H1 (cell line): ENCODE results near the gene CTCF. TPM values are rescaled to one million over a fixed set of nuclear protein-coding genes. Genes with fewer than 3 reads are reported as not detected.
A peak's percentile ranks its signal among the peaks of the same experiment; 100 is the strongest.

ENCODE experiments used
- CTCF ChIA-PET: fragments of 300-600 bp; sonication (Branson Sonifier 250); formaldehyde crosslinking; loops from one replicate; lab custom pipeline; 2021; ENCODE audit not compliant: partially characterized antibody; lab: Charles Lee
- POLR2A ChIA-PET: fragments of 300-600 bp; sonication (Branson Sonifier 250); formaldehyde crosslinking; loops from one replicate; lab custom pipeline; 2021; ENCODE audit warnings: inconsistent platforms; ENCODE audit not compliant: partially characterized antibody; lab: Charles Lee
- DNase-seq, 2 experiments: peaks; one replicate each; pipeline versions ENCODE4 v3.0.0 to v3.0.0-alpha.2; 2010 to 2022; ENCODE audit warnings: low spot score in 2 of 2, low read depth in 1 of 2, mixed read lengths in 1 of 2
- FAIRE-seq: peaks from 2 replicates; lab custom pipeline; 2011; peaks lifted over from hg19 to GRCh38; lab: Jason Lieb, UNC
- H2AFZ ChIP-seq: 2 replicates; pipeline ENCODE4 v1.8.1; 2012; ENCODE audit warnings: low read length, inconsistent platforms
- H2AK5ac ChIP-seq: 2 replicates; pipeline ENCODE4 v1.6.1; 2013; ENCODE audit warnings: low read depth, low read length
- H2BK120ac ChIP-seq: replicated peaks from 2 replicates; pipeline ENCODE3; 2013; ENCODE audit warnings: low read depth, low read length, inconsistent platforms
- H2BK12ac ChIP-seq: 2 replicates; pipeline ENCODE4 v1.6.1; 2013; ENCODE audit warnings: low read depth, low read length
- H2BK15ac ChIP-seq: 2 replicates; pipeline ENCODE4 v1.6.1; 2013; ENCODE audit warnings: low read length
- H2BK20ac ChIP-seq: 2 replicates; pipeline ENCODE4 v1.6.1; 2013; ENCODE audit warnings: low read length
- H2BK5ac ChIP-seq: 2 replicates; pipeline ENCODE4 v1.6.1; 2013; ENCODE audit warnings: low read depth, low read length
- H3K14ac ChIP-seq: 2 replicates; pipeline ENCODE4 v1.6.1; 2013; ENCODE audit warnings: inconsistent platforms; ENCODE audit not compliant: insufficient read length
- H3K18ac ChIP-seq: 2 replicates; pipeline ENCODE4 v1.6.1; 2013; ENCODE audit warnings: low read length; ENCODE audit errors: extremely low read depth
- H3K23ac ChIP-seq: 2 replicates; pipeline ENCODE4 v1.6.1; 2013; ENCODE audit warnings: inconsistent platforms; ENCODE audit not compliant: insufficient read length
- H3K23me2 ChIP-seq: 2 replicates; pipeline ENCODE4 v1.6.1; 2013; ENCODE audit warnings: low read depth, low read length
- H3K27ac ChIP-seq: 2 replicates; pipeline ENCODE4 v1.6.1; 2011; ENCODE audit warnings: low read depth, low read length, inconsistent platforms
- H3K27me3 ChIP-seq, 4 experiments: replicated peaks in 1 of 4; 1 replicate in 1 of 4; 2 replicates in 3 of 4; pipeline versions ENCODE4 v1.6.1 to v1.8.1; 2011 to 2013; ENCODE audit warnings: low read length in 3 of 4, mild to moderate bottlenecking in 3 of 4, inconsistent platforms in 2 of 4, mixed read lengths in 2 of 4, moderate library complexity in 1 of 4; ENCODE audit not compliant: control insufficient read depth in 3 of 4, insufficient read depth in 3 of 4; ENCODE audit errors: extremely low read depth in 1 of 4
- H3K36me3 ChIP-seq, 4 experiments: 2 replicates each; pipeline versions ENCODE4 v1.6.1 to v1.8.1; 2011 to 2013; ENCODE audit warnings: mild to moderate bottlenecking in 4 of 4, low read length in 3 of 4, moderate library complexity in 2 of 4, control low read depth in 1 of 4, inconsistent platforms in 1 of 4; ENCODE audit not compliant: insufficient read depth in 4 of 4, control insufficient read depth in 2 of 4
- H3K4ac ChIP-seq: replicated peaks from 2 replicates; pipeline ENCODE3; 2013; ENCODE audit warnings: low read length, low read depth, mixed read lengths, inconsistent platforms; ENCODE audit not compliant: insufficient read length
- H3K4me1 ChIP-seq, 4 experiments: replicated peaks in 1 of 4; 1 replicate in 1 of 4; 2 replicates in 3 of 4; pipeline versions ENCODE4 v1.6.1 to v1.8.1; 2011 to 2013; ENCODE audit warnings: low read length in 3 of 4, inconsistent platforms in 2 of 4, mixed read lengths in 1 of 4; ENCODE audit not compliant: insufficient read depth in 4 of 4, control insufficient read depth in 3 of 4
- H3K4me2 ChIP-seq, 2 experiments: 2 replicates each; pipeline versions ENCODE4 v1.6.1 to v1.8.1; 2011 to 2013; ENCODE audit warnings: low read depth in 2 of 2, low read length in 2 of 2, control low read depth in 1 of 2, inconsistent platforms in 1 of 2, mild to moderate bottlenecking in 1 of 2; ENCODE audit not compliant: insufficient read depth in 1 of 2
- H3K4me3 ChIP-seq, 4 experiments: fragments of 200-600, 300-600 bp in 1 of 4; sonication (generic), shearing (Covaris generic), sonication (Bioruptor Twin) in 1 of 4; 2 replicates each; pipeline versions ENCODE4 v1.5.1 to v1.8.1; 2011 to 2016; ENCODE audit warnings: low read length in 4 of 4, low read depth in 3 of 4, control low read depth in 2 of 4, inconsistent platforms in 2 of 4, mild to moderate bottlenecking in 2 of 4, mixed read lengths in 1 of 4, moderate library complexity in 1 of 4; ENCODE audit not compliant: insufficient read depth in 2 of 4; ENCODE audit errors: extremely low read depth in 1 of 4
- H3K56ac ChIP-seq: replicated peaks from 2 replicates; pipeline ENCODE3; 2013; ENCODE audit warnings: low read depth, mild to moderate bottlenecking, mixed read lengths, low read length, inconsistent platforms; ENCODE audit not compliant: insufficient read length
- H3K79me1 ChIP-seq: 2 replicates; pipeline ENCODE4 v1.6.1; 2013; ENCODE audit warnings: low read depth, low read length, control low read depth
- H3K79me2 ChIP-seq, 2 experiments: 2 replicates each; pipeline versions ENCODE4 v1.6.1 to v1.8.1; 2012 to 2013; ENCODE audit warnings: low read length in 2 of 2, mild to moderate bottlenecking in 2 of 2, inconsistent platforms in 1 of 2; ENCODE audit not compliant: insufficient read depth in 2 of 2, control insufficient read depth in 1 of 2
- H3K9ac ChIP-seq, 4 experiments: replicated peaks in 1 of 4; 1 replicate in 1 of 4; 2 replicates in 3 of 4; pipeline versions ENCODE4 v1.6.1 to v1.8.1; 2011 to 2013; ENCODE audit warnings: low read depth in 3 of 4, low read length in 3 of 4, control low read depth in 2 of 4, mild to moderate bottlenecking in 2 of 4, moderate library complexity in 2 of 4, inconsistent platforms in 1 of 4; ENCODE audit errors: extremely low read depth in 1 of 4
- H3K9me3 ChIP-seq, 2 experiments: 2 replicates each; pipeline versions ENCODE4 v1.6.1 to v1.8.1; 2012 to 2013; ENCODE audit warnings: mild to moderate bottlenecking in 2 of 2, moderate library complexity in 2 of 2, control low read depth in 1 of 2, inconsistent platforms in 1 of 2, low read depth in 1 of 2, low read length in 1 of 2, mixed read lengths in 1 of 2; ENCODE audit not compliant: insufficient read depth in 2 of 2
- H4K20me1 ChIP-seq, 2 experiments: replicated peaks in 1 of 2; 2 replicates each; pipeline versions ENCODE3 to v1.8.1; 2011 to 2013; ENCODE audit warnings: inconsistent platforms in 2 of 2, low read length in 2 of 2, mild to moderate bottlenecking in 1 of 2; ENCODE audit not compliant: insufficient read depth in 2 of 2, control insufficient read depth in 1 of 2
- H4K5ac ChIP-seq: 2 replicates; pipeline ENCODE4 v1.6.1; 2013; ENCODE audit warnings: low read length, low read depth, mixed read lengths, inconsistent platforms; ENCODE audit not compliant: insufficient read length
- H4K8ac ChIP-seq: 2 replicates; pipeline ENCODE4 v1.8.0; 2013; ENCODE audit warnings: mild to moderate bottlenecking, moderate library complexity, low read length, inconsistent platforms; ENCODE audit not compliant: insufficient read depth; ENCODE audit errors: extremely low read depth
- H4K91ac ChIP-seq: replicated peaks from 2 replicates; pipeline ENCODE3; 2013; ENCODE audit warnings: low read length, mixed read lengths, inconsistent platforms; ENCODE audit not compliant: insufficient read length
- CBX5 ChIP-seq: fragments of 300-800, 300-1000 bp; sonication (generic); IDR thresholded peaks from 2 replicates; pipeline ENCODE4 v1.7.1; 2016; ENCODE audit warnings: antibody characterized with exemption, low read length, low read depth
- E2F6 ChIP-seq: IDR thresholded peaks from 2 replicates; pipeline ENCODE4 v1.6.1; 2012; ENCODE audit warnings: inconsistent platforms
- SP1 ChIP-seq: IDR thresholded peaks from 2 replicates; pipeline ENCODE4 v1.6.1; 2011; ENCODE audit warnings: low read depth, low read length
- WGBS, 2 experiments: shearing (Covaris generic) in 1 of 2; methylation state at CpG; one replicate each; pipeline versions ENCODE4 v1.1.6 to v1.1.7; 2013 to 2015; ENCODE audit warnings: low lambda C conversion rate in 2 of 2, mixed read lengths in 2 of 2, inconsistent platforms in 1 of 2, low coverage in 1 of 2, missing lambda C conversion rate in 1 of 2; ENCODE audit not compliant: insufficient replicate concordance in 2 of 2, insufficient coverage in 1 of 2, insufficient read length in 1 of 2; ENCODE audit errors: extremely low coverage in 1 of 2, missing lambda C conversion rate in 1 of 2; 5-methylcytosine and 5-hydroxymethylcytosine counted together
- polyA plus RNA-seq, 7 experiments: library from polyadenylated mRNA; depleted of rRNA in 3 of 7; stranded (reverse) in 5 of 7; unstranded in 2 of 7; fragments of >200 nt in 5 of 7; fragments of 200-250 nt in 2 of 7; gene quantifications; 1 replicate in 5 of 7; 2 replicates in 1 of 7; 4 replicates in 1 of 7; pipeline versions ENCODE4 v1.2.1 to v1.2.3, GENCODE V29; 2011 to 2013; ENCODE audit warnings: missing spikeins in 2 of 7, mixed read lengths in 2 of 7
- total RNA-seq: library from RNA; stranded (reverse); fragmentation: NEBNext Ultra II Directional; extraction: Animal tissue kit (Norgen Biotek cat#: 25700); gene quantifications from 2 replicates; pipeline ENCODE4 v1.2.1, GENCODE V29; 2021

Gene CTCF
- total and polyA plus RNA-seq, 2 of the 8 experiments (the other 6 are each of a cell fraction or from before 2014, with no cell fraction given) = 32.4 to 66.0 TPM

GRCh38 chr16:67649494-67649931, 87.2 kb downstream of the CTCF start:
- Histone ChIP-seq H3K4me1 (peaks cover 0 to 26% (median 9%) of the 10 kb centered on the region in 4 experiments; a peak in 5 of 7 replicates), H3K23me2 (peaks cover 11% of the 10 kb centered on the region; the same call in 1 of the 2 replicates), H3K4me3 (peak overlapping the region in 1 of 4 experiments; percentile 22; a peak in 1 of 8 replicates), H2AFZ (no peak overlapping the region), H4K20me1 (peaks cover 5 to 15% of the 10 kb centered on the region in 2 experiments), H4K8ac (no peak overlapping the region), H3K23ac (no peak overlapping the region), H3K18ac (no peak overlapping the region; the same call in 1 of the 2 replicates), H3K79me1 (no peaks in the 10 kb centered on the region), H2BK15ac (no peak overlapping the region), H3K56ac (no peak overlapping the region), H3K27me3 (peaks cover 3 to 45% (median 26%) of the 10 kb centered on the region in 4 experiments; a peak in 6 of 7 replicates), H4K91ac (no peak overlapping the region), H3K9ac (no peak overlapping the region), H2BK120ac (no peak overlapping the region), H3K79me2 (no peaks in the 10 kb centered on the region), H3K9me3 (no peaks in the 10 kb centered on the region), H2AK5ac (no peak overlapping the region), H3K4ac (no peak overlapping the region), H4K5ac (no peak overlapping the region), H3K4me2 (peak overlapping the region; percentile 16 to 43; a peak in 3 of 4 replicates), H2BK5ac (no peak overlapping the region; the same call in 1 of the 2 replicates), H2BK12ac (0 out of 2 replicates have a peak overlapping the region, but pooled peaks have one; percentile 50), H2BK20ac (no peak overlapping the region), H3K27ac (no peak overlapping the region), H3K36me3 (no peaks in the 10 kb centered on the region), H3K14ac (no peak overlapping the region)
- ChIA-PET CTCF (interaction anchor here (1.0 to 18.0 kb wide), 9 partner anchors 11 to 129 kb away, joined by 3 to 202 read pairs (median 10); partner anchors contain the start of genes ACD, C16orf86, ENKD1 and PARD6A), POLR2A (interaction anchor here (1.3 to 3.4 kb wide), 4 partner anchors 10 to 111 kb away, joined by 3 to 13 read pairs (median 6); partner anchors contain the start of genes ACD and CTCF)
- TF ChIP-seq SP1 (peak; percentile 12; the same call in 1 of the 2 replicates), E2F6 (0 out of 2 replicates have a peak, but pooled peaks have one; percentile 10), CBX5 (no peak)
- WGBS, 2 experiments = 59% methylated on average over 31 of the region's 34 CpGs; no CpG with 5 or more reads in 1 of the 2 experiments
- FAIRE-seq (no peak), DNase-seq (peak in 1 of 2 experiments; percentile 88)
